ENCODE measurements around the gene CDC42BPA.
"Not testable (repeated sequence)": the region's sequence is repeated elsewhere in the genome, so short reads cannot be mapped to it uniquely, and the experiment has no call there.

The CDC42BPA gene

DNA sequence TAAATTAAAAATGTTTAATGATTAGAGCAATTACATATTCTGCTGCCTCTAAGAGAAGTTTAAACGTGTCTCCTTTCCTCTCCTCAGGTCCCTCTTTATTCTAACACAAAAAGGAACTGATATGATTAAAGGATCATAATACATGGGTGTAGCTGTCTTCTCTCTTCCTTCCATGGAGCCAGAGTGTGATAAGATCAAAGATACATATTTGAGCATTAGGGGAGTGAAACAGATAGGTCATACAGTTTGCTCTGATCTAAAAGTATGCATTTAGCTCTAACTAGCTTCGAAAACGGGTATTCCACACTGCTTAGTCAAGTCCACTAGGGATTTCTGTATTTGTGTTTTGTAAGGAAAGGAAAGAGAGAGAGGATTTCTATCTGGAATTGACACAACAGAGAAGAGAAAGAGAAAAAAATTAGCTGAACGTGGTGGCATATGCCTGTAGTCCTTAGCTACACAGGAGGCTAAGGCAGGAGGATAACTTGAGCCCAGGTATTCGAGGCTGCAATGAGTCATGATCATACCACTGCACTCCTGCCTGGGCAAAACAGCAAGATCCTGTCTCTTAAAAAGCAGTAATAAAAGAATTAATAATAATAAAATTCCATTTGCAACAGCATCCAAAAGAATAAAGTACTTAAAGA is 63.1 kb downstream of the CDC42BPA start:
- DNase-seq (ENCODE audit: low spot score) = no peak

DNA sequence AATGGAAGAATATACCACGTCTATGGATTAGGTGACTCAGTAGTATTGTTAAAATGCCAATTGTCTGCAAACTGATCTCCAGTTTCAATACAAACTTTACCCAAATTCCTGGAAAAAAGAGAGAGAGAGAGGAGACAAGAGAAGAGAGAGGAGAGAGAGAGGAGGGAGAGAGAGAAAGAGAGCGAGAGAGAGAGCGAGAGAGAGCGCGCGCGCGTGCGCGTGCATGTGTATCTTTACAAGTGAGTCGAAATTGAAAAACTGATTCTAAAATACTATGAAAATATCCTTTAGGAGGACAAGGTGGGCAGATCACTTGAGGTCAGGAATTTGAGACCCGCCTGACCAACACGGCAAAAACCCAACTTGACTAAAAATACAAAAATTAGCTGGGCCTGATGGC is 65.2 kb downstream of the CDC42BPA start:
- no peak for DNase-seq (ENCODE audit: low spot score)

DNA sequence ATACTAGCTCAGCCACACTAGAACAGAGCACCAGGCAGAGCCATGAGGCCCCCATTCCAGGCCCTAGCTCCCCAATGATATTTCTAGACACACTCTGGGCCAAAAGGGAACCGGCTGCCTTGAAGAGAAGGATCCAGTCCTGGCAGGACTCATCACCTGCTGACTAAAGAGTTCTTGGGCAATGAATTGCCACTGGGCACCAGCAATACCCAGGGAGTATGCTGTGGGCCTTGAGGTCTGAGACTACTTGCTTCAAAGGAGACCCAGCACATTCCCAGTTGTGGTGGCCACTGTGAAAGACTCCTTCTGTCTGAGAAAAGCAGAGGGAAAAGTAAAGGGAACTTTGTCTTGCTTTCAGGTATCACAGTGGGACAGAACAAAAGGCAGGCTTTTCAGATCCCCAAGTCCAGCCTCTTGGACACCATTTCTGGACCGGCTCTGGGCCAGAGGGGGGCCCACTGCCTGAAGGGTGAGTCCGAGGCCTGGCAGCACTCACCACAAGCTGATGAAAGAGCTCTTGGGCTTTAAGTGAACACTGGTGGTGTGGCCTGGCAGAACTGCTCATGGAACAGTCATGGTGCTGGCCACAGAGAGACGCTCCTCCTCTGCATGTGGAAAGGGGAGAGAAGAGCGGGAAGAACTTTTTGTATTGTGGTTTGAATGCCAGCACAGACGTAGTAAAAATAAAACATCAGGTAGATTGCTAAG is 72.5 kb downstream of the CDC42BPA start:
- no peak for DNase-seq (ENCODE audit: low spot score)

DNA sequence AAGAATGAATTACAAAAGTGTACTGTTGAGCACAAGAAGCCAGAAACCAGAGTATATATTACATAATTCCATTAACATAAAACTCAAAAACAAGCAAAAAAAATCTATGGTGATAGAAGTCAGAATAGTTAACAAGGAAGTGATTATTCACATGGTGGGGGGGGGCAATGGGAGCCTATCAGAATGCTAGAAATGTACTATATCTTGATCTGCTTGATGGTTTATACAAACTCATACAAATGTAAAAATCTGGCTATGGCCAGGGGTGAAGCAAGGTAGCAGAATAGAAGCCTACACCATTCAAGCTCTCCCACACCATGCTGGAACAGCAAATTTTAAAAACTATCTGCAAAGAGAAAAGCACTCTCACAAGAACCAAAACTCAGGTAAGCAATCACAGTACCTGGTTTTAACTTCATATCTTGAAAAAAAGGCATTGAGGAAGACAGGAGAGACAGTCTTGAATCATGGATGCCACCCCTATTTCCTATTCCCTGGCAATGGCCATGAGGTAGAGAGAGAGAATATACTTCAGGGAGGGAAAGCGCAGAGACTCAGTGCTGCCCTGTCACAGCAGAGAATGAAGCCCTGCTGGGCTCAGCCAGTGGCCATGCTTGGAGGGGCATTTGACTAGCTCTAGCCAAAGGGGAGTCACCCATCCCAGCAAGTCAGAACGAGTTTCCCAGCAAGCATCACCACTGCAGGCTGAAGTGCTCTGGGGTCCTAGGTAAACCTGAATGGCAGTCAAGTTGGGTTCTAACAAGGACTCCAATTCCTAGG is 73.8 kb downstream of the CDC42BPA start:
- no peak for DNase-seq (ENCODE audit: low spot score)

DNA sequence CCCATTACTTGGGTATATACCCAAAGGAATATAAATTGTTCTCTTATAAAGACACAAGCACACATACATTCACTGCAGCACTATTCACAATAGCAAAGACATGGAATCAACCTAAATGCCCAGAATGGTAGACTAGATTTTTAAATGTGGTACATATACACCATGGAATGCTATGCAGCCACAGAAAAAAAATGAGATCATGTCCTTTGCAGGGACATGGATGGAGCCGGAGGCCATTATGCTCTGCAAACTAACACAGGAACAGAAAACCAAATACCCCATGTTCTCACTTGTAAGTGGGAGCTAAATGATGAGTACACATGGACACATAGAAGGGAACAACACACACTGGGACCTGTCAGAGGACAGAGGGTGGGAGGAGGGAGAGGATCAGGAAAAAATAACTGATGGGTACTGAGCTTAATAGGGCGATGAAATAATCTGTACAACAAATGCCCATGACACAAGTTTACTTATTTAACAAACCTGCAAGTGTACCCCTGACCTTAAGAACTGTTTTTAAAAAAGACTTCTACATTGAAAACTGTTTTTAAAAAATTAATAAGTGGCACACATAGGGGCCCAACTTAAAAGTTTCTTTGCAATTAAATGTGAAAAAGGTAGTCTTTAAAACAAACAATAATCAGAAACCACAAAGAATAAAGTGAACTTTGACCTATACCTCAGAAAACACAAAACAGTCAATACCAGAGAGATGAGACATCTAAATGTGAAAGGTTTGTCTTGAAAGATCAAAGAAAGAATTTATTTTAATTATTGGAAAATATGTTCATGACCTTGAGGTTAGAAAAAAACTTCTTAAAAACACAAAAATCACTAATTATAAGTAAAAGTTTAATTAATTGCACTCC is 75.2 kb downstream of the CDC42BPA start:
- DNase-seq (ENCODE audit: low spot score) = no peak

DNA sequence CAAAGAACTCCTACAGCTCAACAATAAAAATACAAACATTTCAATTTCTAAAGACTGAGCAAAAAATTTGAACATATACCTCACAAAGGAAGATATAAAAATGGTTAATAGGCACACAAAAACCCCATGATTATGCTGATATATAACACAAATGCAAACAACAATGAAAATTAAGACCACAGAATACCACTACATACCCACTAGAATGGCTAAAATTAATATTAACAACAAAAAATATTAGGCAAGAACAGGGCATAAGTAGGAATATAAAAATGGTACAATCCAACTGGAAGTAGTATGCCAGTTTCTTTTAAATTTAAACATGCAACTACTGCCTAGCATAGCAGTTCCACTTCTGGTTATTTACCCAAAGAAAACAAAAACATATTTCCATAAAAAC is 77.3 kb downstream of the CDC42BPA start:
- no peak for DNase-seq (ENCODE audit: low spot score)

DNA sequence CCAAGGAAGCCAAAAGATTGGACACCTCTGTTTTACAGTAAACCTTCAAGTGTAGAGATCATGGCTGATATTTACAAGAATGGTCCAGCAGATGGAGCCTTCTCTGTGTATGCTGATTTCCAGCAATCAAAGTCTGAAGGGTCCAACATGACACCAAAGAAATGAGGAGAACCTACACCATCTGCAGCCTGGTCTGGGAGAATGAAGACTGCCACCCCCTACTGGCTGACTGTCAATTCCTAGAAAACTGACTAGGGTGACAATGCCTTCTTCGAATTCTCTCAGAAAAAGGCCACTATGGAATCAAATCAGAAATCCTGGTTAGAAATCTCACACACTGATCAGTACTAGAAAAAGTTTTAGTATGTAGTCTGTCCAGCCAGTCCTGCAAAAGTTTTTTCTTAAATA is 83.3 kb downstream of the CDC42BPA start:
- peak; percentile 61 for DNase-seq (ENCODE audit: low spot score)

DNA sequence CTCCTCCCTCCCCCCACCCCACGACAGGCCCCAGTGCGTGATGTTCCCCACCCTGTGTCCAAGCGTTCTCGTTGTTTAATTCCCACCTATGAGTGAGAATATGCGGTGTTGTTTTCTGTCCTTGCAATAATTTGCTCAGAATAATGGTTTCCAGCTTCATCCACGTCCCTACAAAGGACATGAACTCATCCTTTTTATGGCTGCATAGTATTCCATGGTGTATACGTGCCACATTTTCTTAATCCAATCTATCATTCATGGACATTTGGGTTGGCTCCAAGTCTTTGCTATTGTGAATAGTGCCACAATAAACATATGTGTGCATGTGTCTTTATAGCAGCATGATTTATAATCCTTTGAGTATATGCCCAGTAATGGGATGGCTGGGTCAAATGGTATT is 87.2 kb downstream of the CDC42BPA start:
- DNase-seq (ENCODE audit: low spot score) = not testable (repeated sequence)

DNA sequence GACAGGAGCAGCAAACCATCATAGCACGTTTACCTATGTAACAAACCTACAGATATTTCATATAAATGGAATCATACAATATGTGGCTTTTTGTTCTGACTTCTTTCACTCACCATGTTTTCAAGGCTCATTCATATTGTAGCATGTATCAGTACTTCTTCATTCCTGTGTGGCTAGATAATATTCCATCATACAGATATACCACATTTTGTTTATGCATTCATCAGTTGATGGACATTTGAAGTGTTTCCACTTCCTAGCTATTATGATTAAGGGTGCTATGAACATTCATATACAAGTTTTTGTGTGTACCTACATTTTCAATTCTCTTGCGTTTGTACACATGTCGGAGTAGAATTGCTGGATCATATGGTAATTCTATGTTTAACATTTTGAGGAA is 90.1 kb downstream of the CDC42BPA start:
- DNase-seq (ENCODE audit: low spot score) = no peak

DNA sequence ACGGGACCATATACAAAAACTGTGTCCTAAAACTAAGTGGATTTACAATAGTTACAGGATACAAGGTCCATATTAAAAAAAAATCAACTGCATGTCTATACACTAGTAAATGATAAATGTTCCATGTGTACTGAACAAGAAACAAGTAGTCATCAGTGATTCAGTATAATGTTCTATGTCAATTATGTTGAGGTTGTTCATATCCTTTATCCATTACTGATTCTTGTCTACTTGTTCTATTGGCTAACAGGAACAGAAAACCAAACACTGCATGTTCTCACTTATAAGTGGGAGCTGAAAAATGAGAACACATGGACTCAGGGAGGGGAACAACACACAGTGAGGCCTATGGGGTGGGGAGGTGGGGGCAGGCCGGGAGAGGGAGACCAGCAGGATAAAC is 90.5 kb downstream of the CDC42BPA start:
- DNase-seq (ENCODE audit: low spot score) = no peak

DNA sequence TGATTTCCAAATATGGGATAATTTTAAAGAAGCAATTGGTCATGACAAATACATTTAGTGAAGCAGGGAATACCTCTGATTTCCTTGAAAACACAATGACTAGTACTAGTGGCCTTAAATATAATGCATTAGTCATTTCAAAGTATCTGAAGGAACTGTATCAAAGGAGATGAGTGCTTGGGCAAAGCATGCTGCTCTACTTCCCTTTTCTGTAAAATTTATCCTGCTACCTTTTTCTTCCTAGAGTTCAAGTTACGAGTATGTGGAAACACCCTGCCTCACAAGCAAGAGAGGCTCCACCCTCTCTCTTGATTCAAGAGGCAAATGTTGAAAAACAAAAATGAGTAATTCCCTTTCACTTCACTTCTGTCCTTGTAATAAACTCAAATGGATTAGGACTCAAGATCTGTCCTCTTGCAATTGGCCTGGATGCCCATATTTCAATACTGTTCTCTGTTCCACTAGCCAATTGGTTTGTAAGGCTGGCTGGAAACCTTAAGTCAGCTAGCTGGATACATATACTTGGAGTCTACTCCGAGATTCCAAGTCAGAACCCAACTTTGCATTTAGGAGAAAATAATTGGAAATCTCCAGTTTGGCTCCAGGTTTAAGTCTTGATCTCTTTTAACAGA is 92.5 kb downstream of the CDC42BPA start:
- DNase-seq (ENCODE audit: low spot score) = peak; percentile 35

DNA sequence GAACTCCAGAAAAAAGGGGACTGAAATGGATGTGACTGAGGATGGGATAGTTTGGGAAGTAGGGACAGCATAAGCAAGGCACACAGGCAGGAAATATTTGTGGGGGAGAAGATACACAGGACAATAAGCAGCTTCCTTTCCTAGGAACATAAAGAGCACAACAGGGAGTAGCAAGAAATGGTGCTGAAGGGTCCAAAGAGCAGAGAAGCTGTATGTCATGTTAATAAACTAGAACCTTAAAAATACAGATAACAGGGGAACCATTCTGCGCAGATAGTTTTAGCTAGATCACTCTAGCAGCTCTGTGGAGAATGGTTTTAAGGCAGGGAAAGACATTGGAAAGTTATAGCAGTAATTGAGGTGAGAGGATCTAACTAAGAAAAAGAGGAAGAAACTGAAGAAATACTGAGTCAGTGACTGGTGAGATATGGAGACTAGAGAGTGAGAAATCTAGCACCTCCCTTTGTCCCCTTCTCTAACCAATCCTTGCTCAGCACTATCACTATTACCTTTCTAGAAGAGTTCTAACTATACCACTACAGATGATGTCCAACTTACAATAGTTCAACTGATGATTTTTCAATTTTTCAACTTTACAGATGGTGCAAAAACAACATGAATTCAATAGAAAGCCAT is 95.0 kb downstream of the CDC42BPA start:
- no peak for DNase-seq (ENCODE audit: low spot score)

DNA sequence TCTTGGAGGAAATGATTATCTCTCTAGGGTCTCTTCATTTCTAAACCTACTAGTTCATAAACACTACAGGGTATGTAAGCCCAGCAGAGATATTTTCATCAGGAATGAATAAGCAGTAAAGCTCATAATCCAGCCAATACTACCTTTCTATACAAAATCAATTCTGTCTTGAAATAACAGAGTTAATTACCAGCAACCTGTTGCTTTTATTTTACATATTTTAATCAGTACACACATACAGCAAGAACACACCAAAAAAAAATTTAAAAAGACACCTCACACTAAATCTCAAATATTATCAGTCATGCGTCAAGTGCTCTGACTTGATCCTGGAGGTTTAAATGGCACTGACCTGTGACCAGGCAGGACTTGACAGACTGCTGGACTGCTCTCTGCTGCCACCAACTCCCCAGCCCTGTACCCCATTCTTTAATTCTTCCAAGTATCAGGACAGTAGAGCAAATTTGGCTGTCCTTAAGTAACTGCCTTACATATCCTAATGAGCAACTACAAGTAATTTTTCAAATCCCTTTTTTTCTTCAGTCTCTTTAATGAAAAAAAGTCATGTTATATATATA is 98.5 kb downstream of the CDC42BPA start:
- no peak for DNase-seq (ENCODE audit: low spot score)

DNA sequence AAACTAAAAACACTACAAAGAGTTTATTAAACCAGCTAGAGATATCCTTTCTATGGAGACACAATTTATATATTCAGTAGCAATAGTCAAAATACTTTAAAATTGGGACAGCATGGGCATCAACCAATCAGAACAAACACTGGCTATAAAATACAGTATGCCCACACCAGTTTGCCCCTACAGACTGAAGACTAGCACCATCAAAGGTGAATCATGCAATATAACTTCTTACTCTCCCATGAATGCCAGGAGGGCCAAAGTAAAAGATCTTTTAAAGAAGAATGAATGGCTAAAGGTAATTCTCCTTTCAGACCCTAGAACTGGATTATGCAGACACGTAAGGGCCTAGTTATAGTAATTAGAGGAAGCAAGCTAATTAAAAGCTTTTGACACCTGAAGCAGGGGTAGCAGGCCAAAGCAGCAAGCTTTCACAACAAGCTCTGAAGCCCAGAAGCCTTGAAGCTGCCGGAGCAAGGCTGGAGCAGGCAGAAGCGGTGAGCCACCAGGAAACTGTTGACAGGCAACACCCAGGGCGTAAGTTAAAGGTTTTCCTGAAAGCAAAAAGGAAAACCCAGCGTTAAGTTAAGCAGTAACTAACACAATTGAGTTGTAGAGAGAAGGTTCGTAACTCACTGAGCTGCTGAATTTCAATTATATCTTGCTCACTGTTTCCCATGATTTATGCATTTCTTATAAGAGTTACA is 99.3 kb downstream of the CDC42BPA start:
- no peak for DNase-seq (ENCODE audit: low spot score)

DNA sequence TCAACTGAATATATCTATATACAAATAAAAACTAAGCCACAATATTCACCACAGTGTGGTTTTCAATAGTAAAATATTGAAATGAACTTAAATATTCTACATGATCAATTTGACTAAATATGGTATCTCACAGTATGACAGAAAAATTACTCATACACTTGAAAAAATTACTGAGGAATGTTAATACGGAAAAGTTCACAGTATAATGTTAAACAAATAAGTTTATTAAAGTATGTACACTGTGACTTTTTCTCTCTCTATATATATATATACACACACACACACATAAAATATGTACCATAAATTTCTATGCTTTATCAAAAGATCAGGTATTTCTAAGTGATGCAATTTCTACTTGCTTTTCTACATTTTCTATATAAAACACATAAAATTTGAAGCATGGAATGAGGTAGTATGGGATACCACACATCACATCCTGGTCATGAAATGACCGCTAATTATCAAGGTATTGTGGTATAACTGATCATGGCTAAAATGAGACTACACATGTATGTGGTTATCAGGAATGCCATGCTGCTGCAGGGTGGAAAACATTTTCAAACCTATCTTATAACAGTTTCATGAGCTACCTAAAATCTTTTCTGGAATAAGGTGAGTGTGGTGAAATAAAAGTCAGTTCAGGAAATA is 102.3 kb downstream of the CDC42BPA start:
- DNase-seq (ENCODE audit: low spot score) = no peak

DNA sequence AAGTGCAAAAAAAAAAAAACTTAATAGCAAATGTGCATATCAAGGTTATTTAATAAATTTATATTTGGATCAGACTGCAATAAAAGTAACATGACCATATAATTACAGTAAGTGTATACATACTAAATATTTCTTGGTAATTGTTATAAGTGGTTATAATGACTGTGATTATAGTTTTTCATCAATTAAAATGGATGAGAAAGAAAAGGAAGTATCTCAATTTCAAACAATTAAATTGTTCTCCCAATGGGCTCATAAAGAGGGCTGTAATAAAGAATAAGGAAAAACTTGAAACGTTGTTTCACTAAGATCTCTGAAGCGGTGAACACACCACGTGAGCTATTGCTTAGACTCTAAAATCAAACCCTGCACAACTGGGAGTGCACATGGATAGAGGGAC is 104.1 kb downstream of the CDC42BPA start:
- no peak for DNase-seq (ENCODE audit: low spot score)

DNA sequence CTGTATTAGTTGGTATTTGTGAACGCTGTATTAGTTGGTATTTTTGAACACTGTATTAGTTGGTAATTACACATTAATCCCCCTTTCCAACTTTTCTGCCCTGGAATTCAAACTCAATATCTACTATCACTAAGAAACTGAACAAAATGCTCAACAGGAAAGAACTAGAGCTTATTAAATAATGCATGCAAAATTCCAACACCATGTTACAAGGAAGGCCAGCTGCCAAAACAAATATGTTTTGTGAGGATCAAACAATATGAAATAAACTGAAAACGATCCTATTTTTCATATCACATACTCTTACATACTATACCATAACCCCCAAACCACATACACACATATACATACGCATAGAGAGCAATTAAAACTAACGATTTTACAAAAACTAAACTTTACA is 104.9 kb downstream of the CDC42BPA start:
- no peak for DNase-seq (ENCODE audit: low spot score)

DNA sequence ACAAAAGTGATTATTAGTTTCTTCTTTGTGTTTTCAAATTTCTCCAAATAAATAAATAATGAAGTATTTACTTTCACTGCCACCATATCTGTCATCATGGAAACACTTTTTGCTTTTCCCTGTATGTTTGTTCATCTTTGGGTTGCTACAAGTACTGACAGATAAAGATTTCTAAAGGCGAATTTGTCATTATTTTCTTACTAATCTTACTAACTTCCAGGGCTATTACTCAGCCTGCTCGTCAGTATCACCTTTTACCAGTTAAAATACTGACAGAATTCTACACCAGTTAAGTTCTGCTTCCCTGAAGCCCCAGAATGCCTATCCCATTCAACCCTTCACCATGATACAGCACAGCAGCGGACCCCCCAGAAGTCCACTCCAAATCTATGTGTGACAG is 106.1 kb downstream of the CDC42BPA start:
- no peak for DNase-seq (ENCODE audit: low spot score)

DNA sequence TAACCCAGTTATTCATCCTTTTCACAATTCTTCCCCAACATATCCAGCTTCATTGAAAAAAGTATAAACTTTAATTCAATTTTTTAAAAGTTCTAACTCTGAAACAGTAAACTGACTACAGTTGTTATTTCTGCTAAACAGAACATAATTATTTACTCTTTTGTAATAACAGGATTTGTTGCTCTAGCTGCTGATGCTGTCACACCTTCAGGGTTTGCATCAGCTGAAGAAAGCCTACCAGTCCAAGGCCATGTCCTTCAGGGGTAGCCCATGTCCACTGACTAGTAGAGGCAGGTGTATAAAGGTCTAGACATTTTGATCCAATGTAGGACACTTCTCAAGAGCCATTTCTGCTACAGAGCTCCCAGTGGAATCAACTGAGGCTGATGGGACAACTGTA is 107.7 kb downstream of the CDC42BPA start:
- DNase-seq (ENCODE audit: low spot score) = no peak

DNA sequence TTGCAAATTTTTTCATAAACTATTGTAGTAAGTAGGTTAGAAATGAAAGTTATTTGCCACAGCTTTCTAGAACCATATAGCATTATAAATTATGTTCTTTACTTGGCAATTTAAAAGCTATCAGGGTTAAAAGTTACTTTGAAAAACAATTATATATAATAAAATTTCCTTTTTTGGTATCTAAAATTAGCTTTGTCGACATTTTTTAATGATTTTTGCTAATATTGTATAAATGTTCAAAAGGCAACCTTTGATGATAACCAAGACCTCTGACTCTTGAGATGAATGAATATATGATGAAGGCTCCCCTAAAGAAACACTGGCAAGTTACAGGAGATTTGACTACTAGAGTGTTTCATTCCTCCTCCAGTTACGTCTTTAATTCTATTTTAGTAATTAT is 121.2 kb downstream of the CDC42BPA start:
- no peak for DNase-seq (ENCODE audit: low spot score)
